Measurements from ENCODE around the gene SETX.

DNA sequence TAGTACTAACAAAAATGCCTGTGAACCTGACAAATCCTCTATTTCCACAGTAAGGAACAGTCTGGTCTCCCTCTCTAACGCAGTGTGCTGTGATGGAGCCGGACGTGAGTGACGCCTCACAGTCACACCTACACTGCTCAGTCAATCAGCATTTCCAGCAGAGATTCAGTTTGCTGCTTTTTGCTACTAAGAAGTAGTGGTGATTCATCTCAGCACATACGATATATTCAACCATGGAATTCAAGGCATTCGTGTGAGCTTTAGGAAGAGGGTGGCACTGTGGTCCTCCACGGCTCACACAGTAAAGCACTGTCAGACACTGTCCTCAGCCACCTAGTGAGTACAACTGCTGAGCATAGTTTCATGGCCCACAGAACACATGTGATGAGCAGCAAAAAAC is 70.9 kb downstream of the SETX start:
- TF ChIP-seq CTCF (IDR thresholded peaks at IDR 0.05) (no peak), POLR2A (IDR thresholded peaks at IDR 0.05) (no peak)
